Ishikawa (cell line): Measurements from ENCODE around the gene SH3PXD2A.

ENCODE experiments used
- CEBPB ChIP-seq: IDR thresholded peaks from 2 replicates; pipeline ENCODE4 v1.6.1; 2012
- CREB1 ChIP-seq: IDR thresholded peaks from 2 replicates; pipeline ENCODE4 v1.6.1; 2012; ENCODE audit warnings: low read depth
- EGR1 ChIP-seq: IDR thresholded peaks from 2 replicates; pipeline ENCODE4 v1.6.1; 2012
- EP300 ChIP-seq: IDR thresholded peaks from 2 replicates; pipeline ENCODE4 v1.6.1; 2012; ENCODE audit warnings: borderline replicate concordance
- FOXM1 ChIP-seq: IDR thresholded peaks from 2 replicates; pipeline ENCODE4 v1.6.1; 2012; ENCODE audit warnings: low read depth, borderline replicate concordance
- NFIC ChIP-seq: IDR thresholded peaks from 2 replicates; pipeline ENCODE4 v1.6.1; 2012
- RAD21 ChIP-seq: IDR thresholded peaks from 2 replicates; pipeline ENCODE4 v1.6.1; 2012; ENCODE audit warnings: low read depth
- TAF1 ChIP-seq: IDR thresholded peaks from 2 replicates; pipeline ENCODE4 v1.6.1; 2012; ENCODE audit warnings: low read depth, mild to moderate bottlenecking
- TCF12 ChIP-seq: IDR thresholded peaks from 2 replicates; pipeline ENCODE4 v1.6.1; 2012; ENCODE audit warnings: low read depth
- TEAD4 ChIP-seq: IDR thresholded peaks from 2 replicates; pipeline ENCODE4 v1.6.1; 2012
- YY1 ChIP-seq: IDR thresholded peaks from 2 replicates; pipeline ENCODE4 v1.6.1; 2012; ENCODE audit warnings: low read depth
- ZBTB7A ChIP-seq: IDR thresholded peaks from 2 replicates; pipeline ENCODE4 v1.6.1; 2012; ENCODE audit warnings: low read depth
- TF ChIP-seq, protein P1 (sequence below): IDR thresholded peaks from 2 replicates; pipeline ENCODE4 v1.6.1; 2012; ENCODE audit warnings: low read depth, mild to moderate bottlenecking
- TF ChIP-seq, protein P2 (sequence below): IDR thresholded peaks from 2 replicates; pipeline ENCODE4 v1.6.1; 2012
- TF ChIP-seq, protein P3 (sequence below): IDR thresholded peaks from 2 replicates; pipeline ENCODE4 v1.6.1; 2012

SH3PXD2A gene

DNA sequence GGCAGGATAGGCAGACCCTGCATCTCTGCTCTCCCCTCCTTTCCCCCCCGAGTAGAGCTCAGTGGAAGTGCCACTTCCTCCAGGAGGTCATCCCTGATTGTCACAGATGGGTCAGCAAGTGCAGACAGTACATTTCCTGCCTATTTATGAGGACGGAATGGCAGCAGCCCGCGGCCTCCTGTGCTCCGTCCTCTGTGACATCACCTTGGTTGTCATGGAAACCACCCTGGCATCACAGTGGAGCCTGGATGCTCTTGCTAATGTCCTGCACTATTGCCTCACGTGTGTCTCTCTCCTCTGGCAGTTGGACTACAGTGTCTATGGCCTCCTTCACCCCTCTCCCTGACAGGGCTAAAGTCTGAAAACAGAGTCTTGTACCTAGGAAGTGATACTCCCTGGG lies 148.6 kb downstream of the SH3PXD2A start:
- no peak for TF ChIP-seq NFIC
- no peak for TF ChIP-seq RAD21
- TF ChIP-seq TCF12: no peak
- TF ChIP-seq YY1: no peak
- TF ChIP-seq, protein P1, sequence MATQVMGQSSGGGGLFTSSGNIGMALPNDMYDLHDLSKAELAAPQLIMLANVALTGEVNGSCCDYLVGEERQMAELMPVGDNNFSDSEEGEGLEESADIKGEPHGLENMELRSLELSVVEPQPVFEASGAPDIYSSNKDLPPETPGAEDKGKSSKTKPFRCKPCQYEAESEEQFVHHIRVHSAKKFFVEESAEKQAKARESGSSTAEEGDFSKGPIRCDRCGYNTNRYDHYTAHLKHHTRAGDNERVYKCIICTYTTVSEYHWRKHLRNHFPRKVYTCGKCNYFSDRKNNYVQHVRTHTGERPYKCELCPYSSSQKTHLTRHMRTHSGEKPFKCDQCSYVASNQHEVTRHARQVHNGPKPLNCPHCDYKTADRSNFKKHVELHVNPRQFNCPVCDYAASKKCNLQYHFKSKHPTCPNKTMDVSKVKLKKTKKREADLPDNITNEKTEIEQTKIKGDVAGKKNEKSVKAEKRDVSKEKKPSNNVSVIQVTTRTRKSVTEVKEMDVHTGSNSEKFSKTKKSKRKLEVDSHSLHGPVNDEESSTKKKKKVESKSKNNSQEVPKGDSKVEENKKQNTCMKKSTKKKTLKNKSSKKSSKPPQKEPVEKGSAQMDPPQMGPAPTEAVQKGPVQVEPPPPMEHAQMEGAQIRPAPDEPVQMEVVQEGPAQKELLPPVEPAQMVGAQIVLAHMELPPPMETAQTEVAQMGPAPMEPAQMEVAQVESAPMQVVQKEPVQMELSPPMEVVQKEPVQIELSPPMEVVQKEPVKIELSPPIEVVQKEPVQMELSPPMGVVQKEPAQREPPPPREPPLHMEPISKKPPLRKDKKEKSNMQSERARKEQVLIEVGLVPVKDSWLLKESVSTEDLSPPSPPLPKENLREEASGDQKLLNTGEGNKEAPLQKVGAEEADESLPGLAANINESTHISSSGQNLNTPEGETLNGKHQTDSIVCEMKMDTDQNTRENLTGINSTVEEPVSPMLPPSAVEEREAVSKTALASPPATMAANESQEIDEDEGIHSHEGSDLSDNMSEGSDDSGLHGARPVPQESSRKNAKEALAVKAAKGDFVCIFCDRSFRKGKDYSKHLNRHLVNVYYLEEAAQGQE: no peak
- no peak for TF ChIP-seq TEAD4
- TF ChIP-seq EGR1: no peak
- TF ChIP-seq CREB1: no peak
- TF ChIP-seq ZBTB7A: no peak
- TF ChIP-seq, protein P2, sequence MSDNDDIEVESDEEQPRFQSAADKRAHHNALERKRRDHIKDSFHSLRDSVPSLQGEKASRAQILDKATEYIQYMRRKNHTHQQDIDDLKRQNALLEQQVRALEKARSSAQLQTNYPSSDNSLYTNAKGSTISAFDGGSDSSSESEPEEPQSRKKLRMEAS: no peak
- no peak for TF ChIP-seq FOXM1
- TF ChIP-seq TAF1: no peak
- TF ChIP-seq, protein P3, sequence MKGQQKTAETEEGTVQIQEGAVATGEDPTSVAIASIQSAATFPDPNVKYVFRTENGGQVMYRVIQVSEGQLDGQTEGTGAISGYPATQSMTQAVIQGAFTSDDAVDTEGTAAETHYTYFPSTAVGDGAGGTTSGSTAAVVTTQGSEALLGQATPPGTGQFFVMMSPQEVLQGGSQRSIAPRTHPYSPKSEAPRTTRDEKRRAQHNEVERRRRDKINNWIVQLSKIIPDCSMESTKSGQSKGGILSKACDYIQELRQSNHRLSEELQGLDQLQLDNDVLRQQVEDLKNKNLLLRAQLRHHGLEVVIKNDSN: no peak
- TF ChIP-seq CEBPB: no peak
- TF ChIP-seq EP300: no peak

DNA sequence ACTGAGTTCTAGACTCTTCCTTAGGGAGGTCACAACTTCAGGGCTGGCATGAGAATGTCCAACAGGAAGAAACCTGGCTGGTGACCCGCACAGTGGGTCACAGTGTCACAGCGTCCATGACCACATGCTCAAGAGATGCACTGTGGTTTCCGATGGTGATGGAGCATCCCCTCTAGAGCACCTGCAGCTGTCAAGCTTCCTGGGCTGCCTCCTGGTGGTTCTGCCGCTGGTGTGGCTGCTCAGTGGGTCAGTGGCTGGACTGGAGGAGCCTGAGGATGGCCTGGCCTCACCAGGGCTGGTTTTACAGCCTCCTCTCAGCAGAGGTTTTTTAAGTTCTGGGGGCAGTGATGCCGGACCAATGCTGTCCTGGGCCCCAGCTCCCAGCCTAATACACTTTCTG lies 149.3 kb downstream of the SH3PXD2A start:
- TF ChIP-seq TAF1 (no peak), RAD21 (no peak; the same call in 1 of the 2 replicates), FOXM1 (no peak), TEAD4 (no peak), EP300 (no peak), CREB1 (no peak), CEBPB (no peak), NFIC (no peak), YY1 (no peak), ZBTB7A (no peak), EGR1 (no peak)
- TF ChIP-seq, protein P3: no peak
- TF ChIP-seq, protein P2: no peak
- TF ChIP-seq, protein P1: no peak

DNA sequence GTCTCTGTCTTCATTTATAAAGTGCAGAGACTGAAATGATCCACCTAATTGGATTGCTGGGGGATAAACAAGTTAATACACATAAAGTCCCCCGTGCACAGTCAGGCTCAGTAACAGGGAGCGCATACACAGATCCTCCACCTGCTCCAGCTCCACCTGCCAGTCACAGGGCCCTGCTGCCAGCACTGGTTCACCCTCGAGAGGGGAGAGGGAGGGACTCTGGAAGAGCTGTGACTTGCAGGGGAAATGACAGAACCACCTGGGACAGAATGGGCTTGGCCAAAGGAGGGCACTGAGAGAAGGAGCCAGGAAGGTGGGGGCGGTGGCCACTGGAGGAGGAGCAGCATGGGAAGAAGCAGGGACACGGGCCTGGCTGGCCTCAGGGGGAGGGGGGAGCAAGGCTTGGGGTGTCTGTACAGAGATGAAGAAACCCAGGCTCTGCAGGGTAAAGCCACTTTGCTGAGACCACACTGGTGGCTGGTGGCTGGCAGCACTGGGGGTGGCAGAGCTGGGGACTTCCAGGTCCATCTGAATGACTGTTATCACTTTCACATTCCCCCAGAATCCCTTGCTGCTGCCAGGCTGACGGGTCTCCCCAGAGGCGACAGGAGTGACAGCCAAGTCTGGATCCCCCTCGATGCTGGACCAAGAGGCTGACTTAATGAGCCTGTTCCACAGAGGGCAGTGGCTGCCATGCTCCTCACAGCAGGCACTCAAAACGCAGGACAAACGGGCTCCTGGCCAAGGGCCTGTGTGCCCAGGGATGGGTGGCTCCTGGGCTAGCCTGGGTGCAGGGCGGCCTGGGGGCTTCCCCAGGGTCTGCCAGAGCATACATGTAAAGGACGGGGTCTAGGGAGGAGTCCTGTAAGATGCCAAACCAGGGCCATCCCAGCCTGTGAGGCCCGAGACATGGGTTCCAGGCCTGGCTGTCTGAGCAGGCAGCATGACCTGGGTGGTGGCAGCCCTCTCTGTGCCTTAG lies 151.1 kb downstream of the SH3PXD2A start:
- TF ChIP-seq RAD21 (no peak), TAF1 (no peak), FOXM1 (no peak), NFIC (no peak), ZBTB7A (no peak), EP300 (no peak), YY1 (no peak), TCF12 (no peak), EGR1 (no peak), CREB1 (no peak), TEAD4 (no peak), CEBPB (no peak)
- TF ChIP-seq, protein P3: no peak
- TF ChIP-seq, protein P2: no peak
- TF ChIP-seq, protein P1: no peak
